ENCODE measurements around the gene RPL29.

The RPL29 gene

DNA sequence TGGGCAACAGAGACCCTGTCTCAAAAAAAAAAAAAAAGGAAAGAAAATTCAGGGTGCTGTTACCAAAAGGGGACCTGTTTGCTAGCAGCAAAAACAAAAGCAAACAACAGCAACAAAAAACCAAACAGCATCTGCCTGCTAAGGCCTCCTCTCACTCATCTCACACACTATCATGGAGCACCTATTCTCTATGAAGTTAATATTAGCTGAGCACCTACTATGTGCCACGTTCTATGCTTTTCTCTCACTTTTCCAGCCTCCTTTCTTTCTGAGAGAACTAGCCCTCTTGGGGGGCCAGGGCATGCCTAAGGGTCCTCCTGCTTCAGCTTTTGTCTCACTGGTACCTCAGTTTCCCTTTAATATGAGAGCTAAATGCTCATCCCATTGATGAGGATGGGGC is 41.0 kb downstream of the RPL29 start:
- 0 out of 2 replicates have a peak, but pooled peaks cover 6% of the 10 kb centered on the region for H3K27me3 ChIP-seq (ENCODE audit: insufficient read depth, low read length)

DNA sequence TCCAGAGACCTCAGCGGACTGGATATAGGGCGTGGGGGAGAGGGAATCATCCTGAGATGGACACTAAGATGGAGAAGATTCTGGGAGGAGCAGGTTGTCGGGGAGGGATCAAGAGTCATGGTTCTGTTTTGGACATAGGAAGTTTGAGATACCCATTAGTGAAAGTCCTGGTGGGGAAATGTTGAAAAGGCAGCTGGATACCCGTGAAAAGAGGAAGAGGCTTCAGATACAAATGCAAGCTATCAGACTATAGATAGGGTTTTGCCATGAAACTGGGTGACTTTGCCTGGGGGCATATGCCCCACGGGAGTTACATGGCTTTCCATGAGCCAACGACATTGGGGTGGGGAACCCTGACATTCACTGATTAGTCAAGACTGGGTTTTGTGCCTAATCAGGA is 41.6 kb downstream of the RPL29 start:
- Histone ChIP-seq H4K20me1 (ENCODE audit: insufficient read depth, low read length) (no peaks in the 10 kb centered on the region), H3K4me3 (ENCODE audit: low read depth, low read length, poor library complexity, severe bottlenecking) (no peak overlapping the region), H3K27me3 (ENCODE audit: insufficient read depth, low read length) (0 out of 2 replicates have a peak, but pooled peaks cover 6% of the 10 kb centered on the region), H3K27ac (ENCODE audit: low read depth, low read length, poor library complexity, severe bottlenecking) (no peak overlapping the region), H3K4me1 (ENCODE audit: insufficient read depth, low read length, severe bottlenecking) (peaks cover 9% of the 10 kb centered on the region), H3K9me3 (ENCODE audit: low read length) (no peaks in the 10 kb centered on the region), H3K9me2 (ENCODE audit: low read depth, low read length) (no peaks in the 10 kb centered on the region), H3K9ac (ENCODE audit: low read length) (no peak overlapping the region), H3K79me2 (ENCODE audit: insufficient read depth, low read length) (no peaks in the 10 kb centered on the region), H3K36me3 (ENCODE audit: insufficient read depth, low read length) (no peaks in the 10 kb centered on the region), H3F3A (ENCODE audit: insufficient read depth, low read length) (no peaks in the 10 kb centered on the region), H2AFZ (ENCODE audit: low read length) (no peak overlapping the region), H3K4me2 (ENCODE audit: low read length) (no peak overlapping the region)
- TF ChIP-seq, protein P1, sequence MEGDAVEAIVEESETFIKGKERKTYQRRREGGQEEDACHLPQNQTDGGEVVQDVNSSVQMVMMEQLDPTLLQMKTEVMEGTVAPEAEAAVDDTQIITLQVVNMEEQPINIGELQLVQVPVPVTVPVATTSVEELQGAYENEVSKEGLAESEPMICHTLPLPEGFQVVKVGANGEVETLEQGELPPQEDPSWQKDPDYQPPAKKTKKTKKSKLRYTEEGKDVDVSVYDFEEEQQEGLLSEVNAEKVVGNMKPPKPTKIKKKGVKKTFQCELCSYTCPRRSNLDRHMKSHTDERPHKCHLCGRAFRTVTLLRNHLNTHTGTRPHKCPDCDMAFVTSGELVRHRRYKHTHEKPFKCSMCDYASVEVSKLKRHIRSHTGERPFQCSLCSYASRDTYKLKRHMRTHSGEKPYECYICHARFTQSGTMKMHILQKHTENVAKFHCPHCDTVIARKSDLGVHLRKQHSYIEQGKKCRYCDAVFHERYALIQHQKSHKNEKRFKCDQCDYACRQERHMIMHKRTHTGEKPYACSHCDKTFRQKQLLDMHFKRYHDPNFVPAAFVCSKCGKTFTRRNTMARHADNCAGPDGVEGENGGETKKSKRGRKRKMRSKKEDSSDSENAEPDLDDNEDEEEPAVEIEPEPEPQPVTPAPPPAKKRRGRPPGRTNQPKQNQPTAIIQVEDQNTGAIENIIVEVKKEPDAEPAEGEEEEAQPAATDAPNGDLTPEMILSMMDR (IDR thresholded peaks at IDR 0.05; ENCODE audit: low read length): no peak
- TF ChIP-seq EZH2 (IDR thresholded peaks at IDR 0.05; ENCODE audit: borderline replicate concordance, low read length): no peak

More for the DNA sequence above, 41.0 kb downstream of the RPL29 start:
- Histone ChIP-seq H3K79me2 (ENCODE audit: insufficient read depth, low read length) (no peaks in the 10 kb centered on the region), H3K27ac (ENCODE audit: low read depth, low read length, poor library complexity, severe bottlenecking) (no peak overlapping the region), H3K36me3 (ENCODE audit: insufficient read depth, low read length) (no peaks in the 10 kb centered on the region), H3K4me1 (ENCODE audit: insufficient read depth, low read length, severe bottlenecking) (peaks cover 9% of the 10 kb centered on the region), H4K20me1 (ENCODE audit: insufficient read depth, low read length) (no peaks in the 10 kb centered on the region), H3F3A (ENCODE audit: insufficient read depth, low read length) (no peaks in the 10 kb centered on the region), H3K9me3 (ENCODE audit: low read length) (no peaks in the 10 kb centered on the region), H2AFZ (ENCODE audit: low read length) (no peak overlapping the region), H3K9me2 (ENCODE audit: low read depth, low read length) (no peaks in the 10 kb centered on the region), H3K4me3 (ENCODE audit: low read depth, low read length, poor library complexity, severe bottlenecking) (no peak overlapping the region), H3K4me2 (ENCODE audit: low read length) (no peak overlapping the region), H3K9ac (ENCODE audit: low read length) (no peak overlapping the region)
- no peak for TF ChIP-seq EZH2 (IDR thresholded peaks at IDR 0.05; ENCODE audit: borderline replicate concordance, low read length)
- TF ChIP-seq, protein P1 (IDR thresholded peaks at IDR 0.05; ENCODE audit: low read length): no peak

DNA sequence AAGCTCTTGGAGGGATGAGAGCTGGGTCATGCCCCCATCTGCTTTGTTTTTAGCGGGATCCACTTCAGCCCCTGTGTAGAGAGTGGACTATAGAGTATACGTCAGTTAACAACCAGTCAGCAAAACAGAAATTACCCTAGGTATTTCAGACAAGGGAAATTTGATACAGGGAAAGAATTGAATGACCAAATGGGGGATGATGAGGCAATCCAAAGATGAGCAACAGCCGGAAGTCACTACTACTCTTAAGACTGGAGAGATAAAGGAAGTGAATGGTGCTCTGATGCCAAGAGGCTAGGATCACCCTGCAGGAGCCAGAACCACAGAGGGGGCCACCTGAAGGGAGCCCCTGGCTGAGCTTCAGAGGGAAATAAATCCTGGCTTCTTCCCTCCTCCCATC is 42.2 kb downstream of the RPL29 start:
- H3K36me3 ChIP-seq (ENCODE audit: insufficient read depth, low read length): no peaks in the 10 kb centered on the region
- H4K20me1 ChIP-seq (ENCODE audit: insufficient read depth, low read length): no peaks in the 10 kb centered on the region
- H3K27ac ChIP-seq (ENCODE audit: low read depth, low read length, poor library complexity, severe bottlenecking): no peak overlapping the region
- H2AFZ ChIP-seq (ENCODE audit: low read length): no peak overlapping the region
- no peaks in the 10 kb centered on the region for H3K9me2 ChIP-seq (ENCODE audit: low read depth, low read length)
- H3K4me2 ChIP-seq (ENCODE audit: low read length): no peak overlapping the region
- no peaks in the 10 kb centered on the region for H3F3A ChIP-seq (ENCODE audit: insufficient read depth, low read length)
- no peaks in the 10 kb centered on the region for H3K79me2 ChIP-seq (ENCODE audit: insufficient read depth, low read length)
- peaks cover 9% of the 10 kb centered on the region for H3K4me1 ChIP-seq (ENCODE audit: insufficient read depth, low read length, severe bottlenecking)
- no peaks in the 10 kb centered on the region for H3K9me3 ChIP-seq (ENCODE audit: low read length)
- H3K27me3 ChIP-seq (ENCODE audit: insufficient read depth, low read length): 0 out of 2 replicates have a peak, but pooled peaks cover 6% of the 10 kb centered on the region
- no peak overlapping the region for H3K4me3 ChIP-seq (ENCODE audit: low read depth, low read length, poor library complexity, severe bottlenecking)
- no peak for TF ChIP-seq EZH2 (IDR thresholded peaks at IDR 0.05; ENCODE audit: borderline replicate concordance, low read length)
- TF ChIP-seq, protein P1 (IDR thresholded peaks at IDR 0.05; ENCODE audit: low read length): no peak
- no peak overlapping the region for H3K9ac ChIP-seq (ENCODE audit: low read length)
